KMS-11 (cell line): ENCODE data around the gene TSPYL1.

Experiments used
- H2AFZ ChIP-seq: fragments of 200-600 bp; sonication (generic); 2 replicates; pipeline ENCODE4 v1.6.1; 2016; ENCODE audit warnings: antibody characterized with exemption, mixed run types, low read depth
- H3K27ac ChIP-seq: fragments of 200-600 bp; sonication (generic); 2 replicates; pipeline ENCODE4 v1.6.1; 2016; ENCODE audit warnings: mild to moderate bottlenecking, mixed run types
- H3K27me3 ChIP-seq: fragments of 200-600 bp; sonication (generic); 2 replicates; pipeline ENCODE4 v1.6.1; 2017; ENCODE audit warnings: mild to moderate bottlenecking, low read depth, mixed run types, moderate library complexity; ENCODE audit not compliant: insufficient read depth
- H3K36me3 ChIP-seq: fragments of 200-600 bp; sonication (generic); 2 replicates; pipeline ENCODE4 v1.6.1; 2017; ENCODE audit warnings: mild to moderate bottlenecking, mixed run types; ENCODE audit not compliant: insufficient read depth
- H3K4me1 ChIP-seq: fragments of 200-600 bp; sonication (generic); 2 replicates; pipeline ENCODE4 v1.6.1; 2016; ENCODE audit warnings: mild to moderate bottlenecking, low read depth, mixed run types; ENCODE audit not compliant: poor library complexity, severe bottlenecking
- H3K4me2 ChIP-seq: fragments of 200-600 bp; sonication (generic); 2 replicates; pipeline ENCODE4 v1.7.0; 2016; ENCODE audit warnings: mild to moderate bottlenecking, mixed run types
- H3K4me3 ChIP-seq: fragments of 200-600 bp; sonication (generic); IDR thresholded peaks from 2 replicates; pipeline ENCODE4 v1.6.1; 2017; ENCODE audit warnings: low read depth, low read length, mixed read lengths; ENCODE audit not compliant: insufficient read depth
- H3K79me2 ChIP-seq: fragments of 200-600 bp; sonication (generic); 2 replicates; pipeline ENCODE4 v1.6.1; 2016; ENCODE audit warnings: low read depth, mixed run types; ENCODE audit not compliant: insufficient read depth
- H3K9ac ChIP-seq: fragments of 200-600 bp; sonication (generic); 2 replicates; pipeline ENCODE4 v1.6.1; 2016; ENCODE audit warnings: mild to moderate bottlenecking, mixed run types
- H4K20me1 ChIP-seq: fragments of 200-600 bp; sonication (generic); 2 replicates; pipeline ENCODE4 v1.6.1; 2016; ENCODE audit warnings: mild to moderate bottlenecking, mixed run types; ENCODE audit not compliant: insufficient read depth
- CTCF ChIP-seq: fragments of 200-600 bp; sonication (generic); conservative IDR thresholded peaks from 2 replicates; pipeline ENCODE4 v1.6.1; 2017; ENCODE audit warnings: low read depth, mild to moderate bottlenecking, antibody characterized with exemption, low read length, moderate library complexity, mixed read lengths

Gene TSPYL1

DNA sequence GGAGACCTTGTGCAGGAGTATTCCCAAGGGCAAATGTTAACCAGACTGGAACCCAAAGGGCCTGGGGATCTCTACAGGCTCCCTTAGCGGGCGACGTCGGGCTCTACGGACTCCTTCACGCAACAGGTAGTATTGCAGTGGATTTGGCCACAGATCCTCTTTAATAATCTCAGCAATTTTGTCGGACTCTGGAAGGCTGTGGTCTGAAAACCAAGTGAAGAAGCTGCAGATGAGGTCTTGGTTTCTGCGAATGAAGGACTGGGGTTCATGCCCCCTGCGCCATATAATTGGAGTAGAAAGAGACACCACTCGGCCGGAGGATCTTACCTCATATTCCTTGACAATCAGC lies 1.3 kb downstream of the TSPYL1 start:
- H3K4me3 ChIP-seq: no peak overlapping the region
- H3K9ac ChIP-seq: peak overlapping the region; percentile 92; the same call in 1 of the 2 replicates
- no peaks in the 10 kb centered on the region for H4K20me1 ChIP-seq
- no peak overlapping the region; the same call in 1 of the 2 replicates for H3K27ac ChIP-seq
- H3K36me3 ChIP-seq: no peaks in the 10 kb centered on the region
- H3K79me2 ChIP-seq: peaks cover 32% of the 10 kb centered on the region
- TF ChIP-seq CTCF: no peak
- H2AFZ ChIP-seq: no peak overlapping the region
- peaks cover 27% of the 10 kb centered on the region for H3K4me1 ChIP-seq
- H3K27me3 ChIP-seq: no peaks in the 10 kb centered on the region
- H3K4me2 ChIP-seq: peak overlapping the region; percentile 76

DNA sequence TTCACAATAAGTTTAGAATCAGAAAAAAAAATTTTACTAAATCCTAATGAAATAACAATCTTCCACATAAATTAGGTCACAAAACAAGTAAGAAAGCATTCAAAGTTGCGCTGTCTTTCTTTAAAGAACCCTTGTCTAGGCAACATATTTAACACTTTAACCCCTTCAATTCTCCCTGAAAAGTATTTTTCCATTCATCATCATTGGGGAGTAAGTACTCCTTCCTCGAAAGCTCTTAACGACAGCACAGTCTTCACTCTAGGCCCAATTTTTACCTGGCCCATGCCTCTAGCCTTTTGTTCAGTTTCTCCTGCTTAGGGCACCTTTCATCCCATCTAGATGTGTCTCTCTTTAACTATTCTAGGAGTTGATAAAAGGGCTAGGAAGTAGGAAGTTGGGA lies 2.6 kb downstream of the TSPYL1 start:
- Histone ChIP-seq H3K79me2 (peaks cover 32% of the 10 kb centered on the region), H3K27me3 (no peaks in the 10 kb centered on the region), H3K4me1 (peaks cover 27% of the 10 kb centered on the region), H4K20me1 (no peaks in the 10 kb centered on the region), H3K27ac (no peak overlapping the region), H3K4me3 (no peak overlapping the region), H3K9ac (no peak overlapping the region), H3K36me3 (no peaks in the 10 kb centered on the region), H3K4me2 (peak overlapping the region; percentile 76), H2AFZ (no peak overlapping the region)
- no peak for TF ChIP-seq CTCF

DNA sequence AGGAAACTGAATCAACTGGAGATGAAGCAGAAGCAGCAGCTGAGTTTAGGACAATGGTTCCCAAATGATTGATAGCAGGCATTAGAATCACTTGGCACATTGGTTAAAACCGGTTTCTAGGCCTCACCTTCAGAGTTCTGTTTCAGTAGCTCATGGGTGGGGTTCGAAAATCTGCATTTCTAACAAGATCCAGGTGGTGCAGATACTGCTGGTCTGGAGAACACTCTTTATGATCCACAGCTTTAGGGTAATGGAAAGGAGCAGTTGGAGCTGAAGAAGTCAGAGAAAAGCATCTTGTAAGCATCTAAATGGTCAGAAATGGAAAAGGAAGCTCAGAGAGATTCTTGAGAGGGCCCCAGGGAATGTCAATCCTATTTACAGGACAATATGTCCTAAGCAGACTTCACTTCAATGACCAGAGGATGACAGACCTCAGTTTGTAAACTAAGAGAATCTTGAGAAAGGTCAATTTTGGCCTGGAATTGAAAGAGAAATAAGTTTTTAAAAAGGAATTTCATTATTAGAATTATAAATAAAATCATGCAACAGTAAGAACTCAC lies 8.5 kb downstream of the TSPYL1 start:
- Histone ChIP-seq H2AFZ (no peak overlapping the region), H4K20me1 (no peaks in the 10 kb centered on the region), H3K27ac (no peak overlapping the region), H3K79me2 (peaks cover 4% of the 10 kb centered on the region; the same call in 1 of the 2 replicates), H3K4me3 (no peak overlapping the region), H3K4me1 (peaks cover 12% of the 10 kb centered on the region), H3K36me3 (no peaks in the 10 kb centered on the region), H3K9ac (no peak overlapping the region), H3K4me2 (no peak overlapping the region), H3K27me3 (no peaks in the 10 kb centered on the region)
- TF ChIP-seq CTCF: no peak

DNA sequence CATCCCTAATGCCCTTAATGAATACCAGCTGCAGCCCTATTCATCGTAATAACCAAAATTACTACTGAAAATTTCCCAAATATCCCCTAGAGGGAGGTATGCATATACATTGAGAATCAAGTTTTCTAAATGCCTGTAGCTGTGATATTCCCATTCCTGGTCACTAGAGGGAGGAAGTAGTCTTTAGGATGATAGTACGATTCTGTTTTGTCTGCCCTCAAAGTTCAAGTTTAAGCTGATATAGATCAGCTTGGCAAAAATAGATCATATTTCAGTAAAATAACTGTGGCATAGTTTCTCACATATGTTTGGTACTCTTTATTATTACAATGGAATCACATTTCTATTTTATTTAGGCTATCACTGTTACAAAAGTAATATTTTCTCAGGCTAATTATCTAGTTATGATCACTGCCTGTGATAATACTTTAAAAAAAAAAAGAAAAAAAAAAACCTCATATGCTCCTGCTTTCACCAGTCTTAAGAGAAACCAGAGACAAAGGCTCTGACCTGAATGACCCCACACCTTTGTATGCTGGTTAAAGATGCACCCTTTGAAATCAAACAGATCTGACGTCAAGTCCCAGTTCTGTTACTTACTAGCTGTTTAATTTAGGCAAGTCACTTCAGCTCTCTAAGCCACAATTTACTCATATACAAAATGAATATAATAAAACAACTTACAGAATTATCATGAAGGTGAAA lies 11.0 kb downstream of the TSPYL1 start:
- peak; percentile 73 for TF ChIP-seq CTCF
- peaks cover 6% of the 10 kb centered on the region for H3K4me1 ChIP-seq
- no peak overlapping the region for H3K27ac ChIP-seq
- no peak overlapping the region for H3K4me3 ChIP-seq
- no peak overlapping the region for H3K9ac ChIP-seq
- no peaks in the 10 kb centered on the region for H3K79me2 ChIP-seq
- no peak overlapping the region for H3K4me2 ChIP-seq
- no peaks in the 10 kb centered on the region for H3K27me3 ChIP-seq
- no peaks in the 10 kb centered on the region for H3K36me3 ChIP-seq
- H2AFZ ChIP-seq: no peak overlapping the region
- H4K20me1 ChIP-seq: no peaks in the 10 kb centered on the region
